ENCODE data around the gene EPB41L4A. TPM values are rescaled to one million over a fixed set of nuclear protein-coding genes. Genes with fewer than 3 reads are reported as not detected.

EPB41L4A gene
- total RNA-seq, 3 donors from 2014 or later = 11.8 to 18.2 (median 13.2) TPM

- no peaks in the 10 kb centered on the region for H3K9me3 ChIP-seq
These were observed 62.7 kb downstream of the EPB41L4A start for GRCh38 chr5:112356178-112356956.

GRCh38 chr5:112355058-112355685 lies 63.9 kb downstream of the EPB41L4A start:
- no peak for TF ChIP-seq CTCF (IDR thresholded peaks at IDR 0.05)
- H3K4me3 ChIP-seq = no peak overlapping the region
- intact Hi-C loops (cut with DNase I, micrococcal nuclease) = no loop called here
- no peaks in the 10 kb centered on the region for H3K9me3 ChIP-seq
- no peaks in the 10 kb centered on the region for H3K36me3 ChIP-seq (ENCODE audit: low read depth)
- no peaks in the 10 kb centered on the region for H3K4me1 ChIP-seq (ENCODE audit: low read depth)
- DNase-seq = no peak
- no peak for ATAC-seq

More at GRCh38 chr5:112356178-112356956, 62.7 kb downstream of the EPB41L4A start:
- Histone ChIP-seq H3K36me3 (ENCODE audit: low read depth) (no peaks in the 10 kb centered on the region), H3K4me1 (ENCODE audit: low read depth) (no peaks in the 10 kb centered on the region), H3K4me3 (no peak overlapping the region)
- DNase-seq = no peak
- intact Hi-C loops (cut with DNase I, micrococcal nuclease) = no loop called here
- no peak for TF ChIP-seq CTCF (IDR thresholded peaks at IDR 0.05)
- no peak for ATAC-seq

GRCh38 chr5:112353678-112354077 lies 65.4 kb downstream of the EPB41L4A start:
- no peaks in the 10 kb centered on the region for H3K36me3 ChIP-seq (ENCODE audit: low read depth)
- H3K4me1 ChIP-seq (ENCODE audit: low read depth) = no peaks in the 10 kb centered on the region
- intact Hi-C loops (cut with DNase I, micrococcal nuclease) = no loop called here
- DNase-seq (no peak), ATAC-seq (no peak)
- no peak for TF ChIP-seq CTCF (IDR thresholded peaks at IDR 0.05)
- no peaks in the 10 kb centered on the region for H3K9me3 ChIP-seq
- no peak overlapping the region for H3K4me3 ChIP-seq

GRCh38 chr5:112351225-112351624 lies 67.9 kb downstream of the EPB41L4A start:
- H3K36me3 ChIP-seq (ENCODE audit: low read depth) = no peaks in the 10 kb centered on the region
- no peaks in the 10 kb centered on the region for H3K4me1 ChIP-seq (ENCODE audit: low read depth)
- ATAC-seq = no peak
- H3K4me3 ChIP-seq = no peak overlapping the region
- intact Hi-C loops (cut with DNase I, micrococcal nuclease) = no loop called here
- no peak for TF ChIP-seq CTCF (IDR thresholded peaks at IDR 0.05)
- no peak for DNase-seq
- no peaks in the 10 kb centered on the region for H3K9me3 ChIP-seq

- no peak for DNase-seq
- Histone ChIP-seq H3K4me1 (ENCODE audit: low read depth) (no peaks in the 10 kb centered on the region), H3K4me3 (no peak overlapping the region), H3K36me3 (ENCODE audit: low read depth) (no peaks in the 10 kb centered on the region), H3K9me3 (no peaks in the 10 kb centered on the region)
- intact Hi-C loops (cut with DNase I, micrococcal nuclease) = no loop called here
- no peak for ATAC-seq
- no peak for TF ChIP-seq CTCF (IDR thresholded peaks at IDR 0.05)
These were observed 68.5 kb downstream of the EPB41L4A start for GRCh38 chr5:112350626-112351025.
